NCI-H82 (cell line): ENCODE results near the gene APOL1.
"Not testable (repeated sequence)": the region's sequence is repeated elsewhere in the genome, so short reads cannot be mapped to it uniquely, and the experiment has no call there.

ENCODE experiments used
- DNase-seq: peaks from one replicate; lab custom pipeline; 2025; lab: John Stamatoyannopoulos, UW

APOL1 gene

GRCh38 chr22:36267058-36267457, 14.1 kb downstream of the APOL1 start:
- DNase-seq = no peak

GRCh38 chr22:36267896-36268485, 15.1 kb downstream of the APOL1 start:
- no peak for DNase-seq

- DNase-seq = not testable (repeated sequence)
Measured at GRCh38 chr22:36271231-36271630, 18.3 kb downstream of the APOL1 start.

- DNase-seq = not testable (repeated sequence)
Measured at GRCh38 chr22:36271951-36272350, 19.0 kb downstream of the APOL1 start.

GRCh38 chr22:36274531-36274930, 21.6 kb downstream of the APOL1 start:
- DNase-seq = no peak

GRCh38 chr22:36277482-36278291, 24.8 kb downstream of the APOL1 start:
- DNase-seq = peak; percentile 49

- DNase-seq = no peak
Measured at GRCh38 chr22:36279219-36279666, 26.3 kb downstream of the APOL1 start.

GRCh38 chr22:36280379-36280778, 27.4 kb downstream of the APOL1 start:
- no peak for DNase-seq

- DNase-seq = no peak
Measured at GRCh38 chr22:36281781-36282327, 28.9 kb downstream of the APOL1 start.

GRCh38 chr22:36282328-36282831, 29.4 kb downstream of the APOL1 start:
- DNase-seq = no peak

- no peak for DNase-seq
Measured at GRCh38 chr22:36284171-36284571, 31.2 kb downstream of the APOL1 start.

GRCh38 chr22:36285017-36285416, 32.1 kb downstream of the APOL1 start:
- no peak for DNase-seq

GRCh38 chr22:36285545-36285944, 32.6 kb downstream of the APOL1 start:
- DNase-seq = no peak

GRCh38 chr22:36286096-36286957, 33.4 kb downstream of the APOL1 start:
- peak; percentile 75 for DNase-seq

- no peak for DNase-seq
Measured at GRCh38 chr22:36287881-36288515, 35.1 kb downstream of the APOL1 start.

GRCh38 chr22:36288571-36289405, 35.9 kb downstream of the APOL1 start:
- no peak for DNase-seq

- DNase-seq = no peak
Measured at GRCh38 chr22:36289406-36289870, 36.5 kb downstream of the APOL1 start.

GRCh38 chr22:36289948-36290371, 37.0 kb downstream of the APOL1 start:
- not testable (repeated sequence) for DNase-seq

- DNase-seq = not testable (repeated sequence)
Measured at GRCh38 chr22:36290391-36291075, 37.6 kb downstream of the APOL1 start.
